ENCODE results near the gene ZNF362. TPM values are rescaled to one million over a fixed set of nuclear protein-coding genes. Genes with fewer than 3 reads are reported as not detected.
"Not testable (repeated sequence)": the region's sequence is repeated elsewhere in the genome, so short reads cannot be mapped to it uniquely, and the experiment has no call there.

Gene ZNF362
- total RNA-seq, 2 donors from 2014 or later, result 21.3 to 25.2 TPM

DNA sequence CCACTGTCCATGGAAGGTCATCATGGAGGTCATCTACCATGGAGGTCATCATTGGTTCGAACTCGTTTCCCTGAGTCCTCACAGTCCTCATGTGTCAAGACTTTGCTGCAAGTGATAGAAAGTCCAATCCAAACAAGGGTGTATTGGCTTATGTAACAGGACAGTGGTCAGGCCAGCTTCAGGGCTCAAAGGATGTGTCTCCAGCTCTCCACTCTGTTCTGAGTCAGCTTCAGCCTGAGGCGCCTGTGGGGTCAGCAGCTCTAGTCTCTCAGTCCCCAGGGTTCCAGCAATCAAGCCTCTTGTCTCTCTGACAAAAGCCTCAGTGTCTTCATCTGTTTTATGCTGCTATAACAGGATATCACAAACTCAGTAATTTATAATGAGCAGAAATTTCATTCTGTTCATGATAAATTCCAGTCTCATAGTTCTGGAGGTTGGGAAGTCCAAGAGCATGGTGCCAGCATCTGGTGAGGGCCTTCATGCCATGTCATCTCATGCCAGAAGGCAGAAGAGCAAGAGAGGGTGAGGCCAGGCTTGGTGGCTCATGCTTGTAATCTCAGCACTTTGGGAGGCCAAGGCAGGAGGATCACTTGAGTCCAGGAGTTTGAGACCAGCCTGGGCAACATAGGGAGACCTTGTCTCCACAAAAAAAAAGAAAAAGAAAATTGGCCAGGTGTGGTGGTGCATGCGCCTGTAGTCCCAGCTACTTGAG lies 45.1 kb downstream of the ZNF362 start:
- no peaks in the 10 kb centered on the region for H3K9me3 ChIP-seq (ENCODE audit: control insufficient read depth, low read length, poor library complexity, severe bottlenecking)
- H3K36me3 Mint-ChIP-seq (ENCODE audit: low read depth), result peaks cover 3% of the 10 kb centered on the region
- DNase-seq (no peak), ATAC-seq (no peak)
- no peak overlapping the region for H3K27ac Mint-ChIP-seq
- H3K27me3 Mint-ChIP-seq, result peaks cover 7% of the 10 kb centered on the region
- no peak overlapping the region for H3K4me3 Mint-ChIP-seq
- H3K4me1 Mint-ChIP-seq, result peaks cover 26% of the 10 kb centered on the region

DNA sequence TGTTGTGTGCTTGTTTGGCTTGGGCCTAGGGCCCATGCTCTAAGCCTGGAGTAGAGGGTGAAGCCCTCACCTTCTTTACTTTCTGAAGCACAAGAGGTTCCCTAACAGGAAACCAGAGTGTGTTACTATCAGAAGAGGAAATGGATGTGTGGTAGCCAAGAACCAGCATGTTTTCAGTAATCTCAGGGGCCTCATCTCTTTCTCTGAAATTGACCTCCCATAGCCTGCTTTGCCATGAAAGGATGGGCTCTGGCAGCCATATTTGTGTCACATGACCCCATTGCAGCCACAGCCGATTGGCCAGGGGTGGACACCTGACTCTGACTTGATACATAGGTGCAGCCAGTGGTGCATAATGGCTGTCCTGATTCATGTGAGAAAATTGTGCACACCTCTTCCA lies 46.0 kb downstream of the ZNF362 start:
- Mint-ChIP-seq H3K27ac (no peak overlapping the region), H3K36me3 (ENCODE audit: low read depth) (peaks cover 2% of the 10 kb centered on the region), H3K4me3 (no peak overlapping the region), H3K4me1 (peaks cover 24% of the 10 kb centered on the region), H3K27me3 (peaks cover 7% of the 10 kb centered on the region)
- H3K9me3 ChIP-seq (ENCODE audit: control insufficient read depth, low read length, poor library complexity, severe bottlenecking), result no peaks in the 10 kb centered on the region
- DNase-seq (no peak), ATAC-seq (peak; percentile 49)

DNA sequence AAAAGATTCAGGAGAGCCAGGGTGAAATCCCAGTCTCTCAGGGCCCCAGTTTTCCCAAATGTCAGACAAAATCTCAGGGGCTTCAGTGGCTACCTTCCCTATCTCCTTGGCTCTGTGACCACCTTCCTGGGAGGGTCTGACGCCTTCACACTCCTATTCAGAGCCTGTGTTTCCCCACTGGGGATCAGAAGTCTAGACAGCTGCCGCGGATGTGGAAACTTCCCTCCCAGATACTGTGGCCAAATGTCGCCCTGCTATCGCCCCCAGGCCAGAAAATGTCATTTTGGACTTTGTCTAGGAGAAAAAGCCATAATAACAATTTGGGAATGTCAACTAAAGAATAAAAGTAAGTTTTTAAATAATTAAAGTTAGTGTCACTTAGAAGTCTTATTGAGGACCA lies 48.7 kb downstream of the ZNF362 start:
- Mint-ChIP-seq H3K27ac (no peak overlapping the region), H3K36me3 (ENCODE audit: low read depth) (peaks cover 2% of the 10 kb centered on the region)
- no peak for ATAC-seq

DNA sequence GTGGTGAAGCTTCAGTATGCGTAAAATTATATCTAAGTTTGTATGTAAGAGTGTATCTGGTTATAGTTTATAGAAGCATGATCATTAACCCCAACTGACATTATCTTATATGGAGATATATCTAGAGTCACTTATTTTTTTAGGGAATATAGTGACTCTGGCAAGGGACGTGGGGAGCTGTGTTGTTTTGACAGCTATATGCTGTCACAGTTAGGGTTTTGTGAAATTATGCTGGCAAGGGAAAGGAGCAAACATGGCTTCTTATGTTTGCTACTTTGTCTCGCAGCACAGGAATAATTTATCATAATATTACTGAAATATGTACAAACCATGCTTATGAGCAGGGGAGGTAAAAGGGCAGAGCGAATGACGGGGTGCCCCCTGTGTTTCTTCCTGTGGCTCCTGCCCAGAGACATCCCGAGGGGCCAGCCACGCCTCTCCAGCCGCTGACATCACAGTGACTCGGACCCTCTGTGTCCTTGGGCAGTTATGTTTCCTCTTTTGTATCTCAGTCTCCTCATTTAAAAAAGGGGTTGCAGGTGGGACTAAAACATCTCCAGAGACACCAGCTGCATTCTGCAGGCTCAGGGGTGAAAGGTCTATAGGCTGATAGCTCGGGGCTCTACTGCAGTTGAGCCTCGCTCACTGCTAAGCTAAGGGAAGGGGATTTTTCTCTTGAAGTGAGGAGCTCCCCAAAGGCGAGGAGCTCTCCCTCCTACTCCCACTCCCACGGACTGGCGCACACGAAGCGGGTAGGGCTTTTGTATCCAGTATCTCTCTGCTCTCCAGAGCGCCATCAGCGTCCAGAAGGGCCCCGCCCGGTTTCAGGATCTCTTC lies 49.7 kb downstream of the ZNF362 start:
- ATAC-seq (no peak), DNase-seq (no peak)
- Mint-ChIP-seq H3K36me3 (ENCODE audit: low read depth) (peaks cover 2% of the 10 kb centered on the region), H3K4me1 (peaks cover 14% of the 10 kb centered on the region), H3K27me3 (peaks cover 10% of the 10 kb centered on the region), H3K27ac (no peak overlapping the region), H3K4me3 (no peak overlapping the region)
- H3K9me3 ChIP-seq (ENCODE audit: control insufficient read depth, low read length, poor library complexity, severe bottlenecking), result no peaks in the 10 kb centered on the region

More for the DNA sequence above, 48.7 kb downstream of the ZNF362 start:
- Mint-ChIP-seq H3K27me3 (peaks cover 7% of the 10 kb centered on the region), H3K4me1 (peaks cover 15% of the 10 kb centered on the region), H3K4me3 (no peak overlapping the region)
- DNase-seq, result no peak
- H3K9me3 ChIP-seq (ENCODE audit: control insufficient read depth, low read length, poor library complexity, severe bottlenecking), result no peaks in the 10 kb centered on the region

DNA sequence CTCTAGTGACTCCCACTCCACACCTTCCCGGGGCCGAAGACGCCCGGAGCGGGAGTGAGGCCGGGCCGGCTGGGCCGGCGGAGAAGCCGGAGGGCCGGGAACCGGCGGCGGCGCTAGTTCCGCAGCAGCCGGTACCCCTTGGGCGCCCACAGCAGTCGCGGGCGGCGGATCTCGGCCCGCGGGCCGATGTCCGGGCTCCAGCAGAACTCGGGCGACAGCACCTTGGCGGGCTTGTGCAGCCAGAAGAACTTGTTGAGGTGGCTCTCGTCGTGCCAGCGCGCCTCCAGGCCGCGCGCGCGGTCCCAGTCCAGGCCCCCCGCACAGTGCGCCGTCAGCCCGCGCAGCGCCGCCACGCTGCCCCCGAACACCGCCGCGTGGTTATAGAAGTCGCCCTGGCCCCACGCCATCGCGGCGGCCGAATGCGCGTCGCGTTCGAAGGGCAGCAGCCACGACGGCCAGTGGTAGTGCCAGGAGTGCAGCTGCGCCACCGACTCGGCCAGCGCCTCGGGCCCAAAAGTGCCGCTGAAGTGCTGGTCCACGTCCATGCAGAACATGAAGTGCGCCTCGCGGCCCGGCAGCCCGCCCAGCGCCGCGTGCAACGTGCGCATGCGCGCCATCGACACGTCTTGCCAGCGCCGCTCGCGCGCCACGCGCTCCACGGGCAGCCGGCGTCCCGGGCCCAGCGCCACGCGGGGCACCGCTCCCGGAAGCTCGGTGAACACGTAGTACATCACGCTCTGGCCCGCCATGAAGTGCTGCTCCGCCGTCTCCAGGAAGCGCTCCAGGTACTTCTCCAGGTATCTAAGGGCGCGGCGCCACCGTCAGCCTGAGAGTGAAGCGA lies 50.6 kb downstream of the ZNF362 start:
- H3K27me3 Mint-ChIP-seq, result peaks cover 19% of the 10 kb centered on the region
- H3K4me3 Mint-ChIP-seq, result no peak overlapping the region
- ATAC-seq (no peak), DNase-seq (no peak)
- H3K4me1 Mint-ChIP-seq, result peaks cover 18% of the 10 kb centered on the region
- peaks cover 6% of the 10 kb centered on the region for H3K36me3 Mint-ChIP-seq (ENCODE audit: low read depth)
- no peaks in the 10 kb centered on the region for H3K9me3 ChIP-seq (ENCODE audit: control insufficient read depth, low read length, poor library complexity, severe bottlenecking)
- H3K27ac Mint-ChIP-seq, result no peak overlapping the region

DNA sequence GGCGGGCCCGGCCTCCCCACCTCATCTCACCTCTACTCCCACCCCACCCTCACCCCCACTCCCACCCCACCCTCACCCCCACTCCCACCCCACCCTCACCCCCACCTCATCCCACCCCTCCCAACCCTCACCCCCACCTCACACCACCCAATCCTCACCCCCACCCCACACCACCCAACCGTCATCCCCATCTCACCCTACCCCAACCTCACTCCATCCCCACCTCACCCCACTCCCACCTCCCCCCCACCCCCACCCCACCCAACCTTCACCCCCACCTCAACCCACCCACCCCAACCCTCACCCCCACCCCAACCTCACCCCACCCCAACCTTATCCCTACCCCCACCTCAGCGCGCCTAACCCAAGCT lies 51.2 kb downstream of the ZNF362 start:
- Mint-ChIP-seq H3K27ac (no peak overlapping the region), H3K4me3 (no peak overlapping the region), H3K36me3 (ENCODE audit: low read depth) (peaks cover 6% of the 10 kb centered on the region), H3K4me1 (peaks cover 15% of the 10 kb centered on the region), H3K27me3 (peaks cover 21% of the 10 kb centered on the region)
- no peaks in the 10 kb centered on the region for H3K9me3 ChIP-seq (ENCODE audit: control insufficient read depth, low read length, poor library complexity, severe bottlenecking)
- no peak for DNase-seq
- ATAC-seq, result no peak

DNA sequence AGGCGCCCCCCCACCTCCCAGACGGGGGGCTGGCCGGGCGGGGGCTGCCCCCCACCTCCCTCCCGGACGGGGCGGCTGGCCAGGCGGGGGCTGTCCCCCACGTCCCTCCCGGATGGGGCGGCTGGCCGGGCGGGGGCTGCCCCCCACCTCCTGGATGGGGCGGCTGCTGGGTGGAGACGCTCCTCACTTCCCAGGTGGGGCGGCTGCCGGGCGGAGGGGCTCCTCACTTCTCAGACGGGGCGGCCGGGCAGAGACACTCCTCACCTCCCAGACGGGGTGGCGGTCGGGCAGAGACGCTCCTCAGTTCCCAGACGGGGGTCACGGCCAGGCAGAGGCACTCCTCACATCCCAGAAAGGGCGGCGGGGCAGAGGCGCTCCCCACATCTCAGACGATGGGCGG lies 53.1 kb downstream of the ZNF362 start:
- DNase-seq; H3K36me3 Mint-ChIP-seq (ENCODE audit: low read depth); H3K4me1 Mint-ChIP-seq; H3K4me3 Mint-ChIP-seq; H3K9me3 ChIP-seq (ENCODE audit: control insufficient read depth, low read length, poor library complexity, severe bottlenecking); H3K27ac Mint-ChIP-seq; ATAC-seq: not testable (repeated sequence)
- H3K27me3 Mint-ChIP-seq, result peaks cover 23% of the 10 kb centered on the region

DNA sequence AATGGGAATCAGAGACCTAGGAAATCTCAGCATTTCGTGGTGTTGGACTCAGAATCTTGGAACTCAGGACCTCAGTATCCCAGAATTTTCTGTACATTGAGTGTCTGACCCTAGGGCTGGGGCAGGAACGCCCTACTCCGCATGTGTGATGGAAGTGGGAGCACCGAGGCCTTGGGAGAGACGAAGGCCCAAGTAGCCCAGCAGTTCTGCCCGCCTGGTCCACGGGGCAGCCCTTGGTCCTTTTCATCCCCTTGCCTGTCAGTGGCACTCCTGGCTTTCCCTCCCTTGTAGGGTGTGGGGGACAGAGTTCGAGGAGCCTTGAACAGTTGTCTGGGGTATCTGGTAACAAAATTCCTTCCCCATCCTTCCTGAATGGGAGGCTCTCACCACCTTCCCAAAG lies 54.4 kb downstream of the ZNF362 start:
- H3K4me1 Mint-ChIP-seq, result peaks cover 9% of the 10 kb centered on the region
- no peaks in the 10 kb centered on the region for H3K9me3 ChIP-seq (ENCODE audit: control insufficient read depth, low read length, poor library complexity, severe bottlenecking)
- DNase-seq (no peak), ATAC-seq (no peak)
- H3K4me3 Mint-ChIP-seq, result no peak overlapping the region
- H3K27ac Mint-ChIP-seq, result peak overlapping the region; percentile 8
- peaks cover 31% of the 10 kb centered on the region for H3K27me3 Mint-ChIP-seq
- H3K36me3 Mint-ChIP-seq (ENCODE audit: low read depth), result peaks cover 9% of the 10 kb centered on the region

DNA sequence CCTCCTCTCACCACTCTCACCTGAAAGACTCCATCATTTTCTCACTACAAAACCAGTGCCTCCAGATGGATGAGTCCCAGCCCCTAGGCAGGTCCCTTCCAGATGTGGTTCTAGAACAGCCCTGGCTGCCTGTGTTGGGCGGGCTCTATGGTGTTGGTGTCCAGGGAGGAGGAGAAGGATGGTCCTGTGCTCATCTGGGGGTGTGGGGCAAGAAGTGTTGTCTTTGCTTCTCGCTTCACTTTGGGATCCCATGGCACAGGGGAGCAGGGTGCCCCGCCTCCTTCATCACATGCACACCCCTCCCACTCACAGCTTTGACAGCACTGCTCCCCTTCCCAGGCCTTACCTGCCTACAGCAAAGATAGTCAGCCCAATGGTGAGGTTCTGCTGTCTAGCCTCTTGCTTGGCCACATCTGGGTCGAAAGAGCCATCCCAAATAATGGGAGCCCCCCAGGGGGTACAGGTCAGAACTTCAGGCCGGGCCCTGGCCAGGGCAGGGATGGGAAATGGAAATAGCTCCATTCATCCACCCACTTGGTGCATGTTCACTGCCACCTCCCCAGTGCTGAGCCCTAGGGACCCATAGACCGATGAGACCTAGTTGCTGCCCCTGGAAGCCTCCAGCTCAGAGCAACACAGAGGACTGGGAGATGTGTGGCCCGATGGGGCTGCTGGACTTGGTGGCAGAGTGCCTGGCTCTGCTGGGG lies 55.6 kb downstream of the ZNF362 start:
- H3K9me3 ChIP-seq (ENCODE audit: control insufficient read depth, low read length, poor library complexity, severe bottlenecking), result no peaks in the 10 kb centered on the region
- ATAC-seq (no peak), DNase-seq (no peak)
- H3K27ac Mint-ChIP-seq, result no peak overlapping the region
- H3K36me3 Mint-ChIP-seq (ENCODE audit: low read depth), result peaks cover 10% of the 10 kb centered on the region
- peak overlapping the region; percentile 50 for H3K4me3 Mint-ChIP-seq
- peaks cover 13% of the 10 kb centered on the region for H3K4me1 Mint-ChIP-seq
- H3K27me3 Mint-ChIP-seq, result peaks cover 32% of the 10 kb centered on the region

DNA sequence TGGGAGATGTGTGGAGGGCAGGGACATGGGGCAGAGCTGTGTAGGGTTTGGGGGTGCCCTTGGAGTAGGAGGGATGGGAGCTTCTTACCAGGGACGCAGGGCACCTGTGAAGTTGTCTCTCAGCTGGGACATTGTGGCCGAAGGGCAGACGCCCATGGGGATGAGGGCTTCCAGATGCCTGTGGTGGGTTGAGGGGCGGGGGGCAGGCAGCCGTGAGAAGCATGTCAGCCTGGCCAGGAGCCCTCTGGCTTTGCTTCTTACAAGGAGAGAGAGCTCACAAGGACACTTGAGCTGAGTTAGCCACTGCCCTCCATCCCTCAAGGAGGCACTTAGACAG lies 56.1 kb downstream of the ZNF362 start:
- Mint-ChIP-seq H3K27me3 (peaks cover 32% of the 10 kb centered on the region), H3K4me1 (peaks cover 13% of the 10 kb centered on the region), H3K36me3 (ENCODE audit: low read depth) (peaks cover 10% of the 10 kb centered on the region), H3K27ac (no peak overlapping the region), H3K4me3 (no peak overlapping the region)
- no peaks in the 10 kb centered on the region for H3K9me3 ChIP-seq (ENCODE audit: control insufficient read depth, low read length, poor library complexity, severe bottlenecking)
- ATAC-seq (no peak), DNase-seq (no peak)

DNA sequence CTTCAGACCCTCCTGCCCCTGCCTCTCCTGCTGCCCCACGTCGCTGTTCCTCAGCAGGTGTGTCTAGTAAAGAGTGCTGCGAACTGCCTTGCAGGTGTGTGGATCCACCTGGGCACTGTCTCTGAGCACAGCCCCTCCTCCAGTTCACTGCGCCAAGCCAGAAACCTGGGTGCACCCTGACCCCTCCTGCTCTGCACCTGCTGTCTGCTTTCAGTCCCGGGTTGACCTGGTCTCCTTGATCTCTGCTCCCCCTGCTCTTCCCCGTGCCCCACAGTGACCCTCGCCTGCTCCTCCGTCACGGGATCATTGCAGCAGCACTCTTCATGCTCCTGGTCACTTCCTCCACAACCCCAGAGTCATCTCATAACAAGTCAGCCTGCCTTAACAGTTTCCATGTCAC lies 58.1 kb downstream of the ZNF362 start:
- H3K27me3 Mint-ChIP-seq, result peaks cover 39% of the 10 kb centered on the region
- peaks cover 10% of the 10 kb centered on the region for H3K36me3 Mint-ChIP-seq (ENCODE audit: low read depth)
- ATAC-seq, result no peak
- no peak for DNase-seq
- peak overlapping the region; percentile 24 for H3K27ac Mint-ChIP-seq
- H3K4me3 Mint-ChIP-seq, result no peak overlapping the region
- no peaks in the 10 kb centered on the region for H3K9me3 ChIP-seq (ENCODE audit: control insufficient read depth, low read length, poor library complexity, severe bottlenecking)
- H3K4me1 Mint-ChIP-seq, result peaks cover 21% of the 10 kb centered on the region

DNA sequence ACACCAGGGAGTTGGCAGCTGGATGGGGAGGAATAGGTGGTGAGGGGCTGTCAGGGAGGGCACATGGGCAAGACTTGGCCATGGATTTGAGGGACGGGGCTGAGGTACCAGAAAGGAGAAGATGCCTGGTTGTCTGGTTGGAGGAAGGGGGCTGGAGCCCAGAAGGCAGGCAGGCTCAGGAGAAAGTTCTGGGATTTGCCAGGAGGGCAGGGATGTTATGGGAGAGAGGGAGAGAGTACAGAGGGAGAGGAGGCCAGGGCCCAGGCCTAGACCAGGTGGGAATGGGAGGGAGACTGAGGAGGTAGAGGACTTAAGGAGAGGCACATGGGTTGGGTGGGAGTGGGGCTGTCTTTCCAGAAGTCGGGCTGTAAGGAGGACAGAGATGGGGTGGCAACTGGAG lies 60.3 kb downstream of the ZNF362 start:
- no peak overlapping the region for H3K4me3 Mint-ChIP-seq
- no peak for ATAC-seq
- peaks cover 30% of the 10 kb centered on the region for H3K27me3 Mint-ChIP-seq
- H3K27ac Mint-ChIP-seq, result peak overlapping the region; percentile 41
- H3K9me3 ChIP-seq (ENCODE audit: control insufficient read depth, low read length, poor library complexity, severe bottlenecking), result no peaks in the 10 kb centered on the region
- peaks cover 7% of the 10 kb centered on the region for H3K36me3 Mint-ChIP-seq (ENCODE audit: low read depth)
- H3K4me1 Mint-ChIP-seq, result peaks cover 16% of the 10 kb centered on the region
- DNase-seq, result no peak

DNA sequence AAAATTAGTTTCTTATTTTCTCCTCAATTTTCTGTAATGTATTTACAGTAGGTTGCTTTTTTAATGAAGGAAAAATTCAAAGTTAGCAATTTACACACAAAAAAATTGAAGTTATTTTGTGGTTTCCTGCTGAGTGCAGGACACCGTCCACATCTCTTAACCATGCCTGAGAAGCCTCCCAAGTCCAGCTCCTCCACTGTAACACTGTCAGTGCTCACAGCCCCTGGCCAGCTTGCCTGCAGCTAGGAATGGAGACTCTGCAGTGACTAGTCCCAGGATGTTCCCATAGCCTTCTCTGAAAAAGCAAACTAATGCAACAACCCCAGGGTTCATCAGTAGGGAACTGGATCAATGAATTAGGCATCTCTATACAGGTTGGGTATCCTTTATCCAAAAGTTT lies 61.1 kb downstream of the ZNF362 start:
- H3K27me3 Mint-ChIP-seq, result peaks cover 25% of the 10 kb centered on the region
- H3K4me3 Mint-ChIP-seq, result no peak overlapping the region
- H3K9me3 ChIP-seq (ENCODE audit: control insufficient read depth, low read length, poor library complexity, severe bottlenecking), result no peaks in the 10 kb centered on the region
- no peak overlapping the region for H3K27ac Mint-ChIP-seq
- H3K36me3 Mint-ChIP-seq (ENCODE audit: low read depth), result peaks cover 7% of the 10 kb centered on the region
- DNase-seq (no peak), ATAC-seq (no peak)
- H3K4me1 Mint-ChIP-seq, result peaks cover 16% of the 10 kb centered on the region

All from T-helper 17 cell (primary cell).